Hematopoietic multipotent progenitor cell (in vitro differentiated cells): ENCODE data around the gene FAM156B. TPM values are rescaled to one million over a fixed set of nuclear protein-coding genes. Genes with fewer than 3 reads are reported as not detected.
A peak's percentile ranks its signal among the peaks of the same experiment; 100 is the strongest.
"Not testable (repeated sequence)": the region's sequence is repeated elsewhere in the genome, so short reads cannot be mapped to it uniquely, and the experiment has no call there.

Experiments used
- DNase-seq, 3 donors: peaks; one replicate each; pipeline ENCODE4 v3.0.0-alpha.2; 2011 to 2015; ENCODE audit warnings: low read depth in 2 of 3, low spot score in 2 of 3
- total RNA-seq: library from RNA; depleted of rRNA; stranded (reverse); fragments of >200 nt; gene quantifications from one replicate; pipeline ENCODE4 v1.2.3, GENCODE V29; 2012

The FAM156B gene
- total RNA-seq, 1 donor: 12.7 TPM

DNA sequence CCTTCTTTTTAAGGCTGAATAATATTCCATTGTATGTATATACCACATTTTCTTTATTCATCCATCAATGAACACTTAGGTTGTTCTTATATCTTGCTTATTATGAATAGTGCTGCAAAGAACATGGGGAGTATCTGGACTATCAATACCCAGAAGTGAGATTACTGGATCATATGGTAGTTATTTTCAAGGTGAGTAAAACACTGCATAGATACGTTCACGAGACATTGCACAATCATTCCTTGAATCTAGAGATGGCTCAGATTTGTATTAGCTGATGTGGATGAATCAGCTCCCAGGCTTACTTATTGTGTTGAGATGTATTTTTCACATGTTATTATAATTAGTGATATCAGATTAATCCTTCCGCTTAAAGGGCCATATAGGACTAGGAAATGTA is 17.6 kb downstream of the FAM156B start:
- not testable (repeated sequence) for DNase-seq

DNA sequence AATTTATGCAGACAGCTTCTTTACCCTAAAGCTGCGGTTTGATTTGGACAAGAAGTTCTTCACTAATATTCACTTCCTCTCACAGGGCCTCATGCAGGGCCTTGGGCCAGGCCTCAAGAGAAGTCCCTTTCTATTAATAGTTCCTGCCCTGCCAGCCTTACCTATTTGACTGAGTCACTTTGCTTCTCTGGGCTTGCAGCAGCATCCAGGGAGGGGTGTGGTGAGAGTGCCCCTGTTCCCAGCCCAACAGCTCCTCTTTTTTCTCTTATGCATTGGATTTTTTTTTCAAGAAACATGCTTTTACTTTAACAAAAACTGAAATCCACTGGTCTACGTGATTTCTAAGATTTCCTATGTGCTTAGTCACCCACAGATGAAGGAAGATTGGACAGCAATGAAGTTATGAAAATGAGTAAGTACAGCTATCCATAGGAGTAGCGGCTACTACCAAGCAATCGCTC is 26.7 kb downstream of the FAM156B start:
- DNase-seq: peak in 2 of 3 donors; percentile 35 to 45

GRCh38 chrX:52930214-52930613 is 33.1 kb downstream of the FAM156B start:
- DNase-seq: not testable (repeated sequence)

DNA sequence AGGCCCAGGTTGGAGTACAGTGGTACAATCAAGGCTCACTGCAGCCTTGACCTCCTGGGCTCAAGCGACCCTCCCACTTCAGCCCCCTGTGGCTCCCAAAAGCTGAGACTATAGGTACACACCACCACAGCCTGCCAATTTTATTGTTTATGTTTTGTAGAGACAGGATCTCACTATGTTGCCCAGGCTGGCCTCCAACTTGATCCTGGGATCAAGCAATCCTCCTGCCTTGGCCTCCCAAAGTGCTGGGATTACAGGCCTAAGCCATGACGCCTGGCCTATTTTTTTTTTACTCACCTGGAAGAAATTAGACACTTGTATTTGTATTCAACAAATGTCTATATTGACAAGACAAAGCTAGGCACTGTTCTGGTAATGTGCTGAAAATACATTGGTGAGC is 36.1 kb downstream of the FAM156B start:
- DNase-seq: no peak

DNA sequence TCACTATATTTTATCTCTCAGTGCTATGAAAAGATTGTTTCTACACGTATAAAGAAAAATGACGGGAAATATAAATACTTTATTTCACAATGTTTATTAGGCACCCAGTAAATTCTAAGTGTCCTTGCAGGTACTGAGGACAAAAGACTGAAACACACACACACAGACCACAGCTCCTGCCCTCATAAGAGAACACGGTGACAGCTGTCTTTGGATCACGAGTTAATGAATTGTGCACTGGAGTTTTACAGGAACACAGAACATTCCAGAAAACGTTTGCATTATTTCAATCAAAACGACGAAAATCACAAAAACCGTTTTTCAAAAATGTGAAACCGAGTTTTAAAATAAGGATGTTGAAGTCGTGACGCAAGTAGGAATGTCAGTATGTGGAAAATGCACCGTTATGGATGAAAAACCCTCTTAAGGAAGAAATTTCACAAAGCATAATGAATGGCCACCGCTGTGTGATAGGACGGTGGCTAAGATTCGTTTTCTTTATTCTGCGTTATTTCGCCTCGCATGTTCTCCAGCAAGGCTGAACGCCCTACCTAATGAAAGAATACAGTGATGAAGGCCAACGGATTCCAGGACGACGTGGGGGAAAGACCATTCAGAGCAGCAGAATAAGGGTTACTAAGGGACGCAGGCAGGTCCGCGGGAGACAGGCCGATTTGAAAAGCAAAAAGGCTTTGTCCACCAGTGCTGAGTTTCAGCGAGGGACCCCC is 37.0 kb downstream of the FAM156B start:
- no peak for DNase-seq

GRCh38 chrX:52934704-52935469 is 37.8 kb downstream of the FAM156B start:
- peak; percentile 92 to 96 (median 95) for DNase-seq

DNA sequence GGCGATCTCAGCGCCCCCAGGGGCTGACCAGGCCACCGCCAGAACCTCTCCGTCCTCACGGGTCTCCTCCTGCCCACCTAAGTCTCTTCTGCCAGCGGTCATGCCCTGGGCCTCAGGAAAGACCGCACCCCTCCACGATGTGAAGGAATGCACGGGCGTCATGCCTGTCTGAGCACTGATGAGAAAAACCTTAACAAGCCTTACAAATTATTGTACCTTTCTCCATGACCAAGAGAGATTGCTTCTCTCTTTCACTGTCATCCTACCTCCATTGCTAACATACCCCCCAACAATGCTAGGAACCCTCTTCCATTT is 38.3 kb downstream of the FAM156B start:
- not testable (repeated sequence) for DNase-seq

DNA sequence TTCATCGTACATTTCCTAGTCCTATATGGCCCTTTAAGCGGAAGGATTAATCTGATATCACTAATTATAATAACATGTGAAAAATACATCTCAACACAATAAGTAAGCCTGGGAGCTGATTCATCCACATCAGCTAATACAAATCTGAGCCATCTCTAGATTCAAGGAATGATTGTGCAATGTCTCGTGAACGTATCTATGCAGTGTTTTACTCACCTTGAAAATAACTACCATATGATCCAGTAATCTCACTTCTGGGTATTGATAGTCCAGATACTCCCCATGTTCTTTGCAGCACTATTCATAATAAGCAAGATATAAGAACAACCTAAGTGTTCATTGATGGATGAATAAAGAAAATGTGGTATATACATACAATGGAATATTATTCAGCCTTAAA is 43.6 kb downstream of the FAM156B start:
- DNase-seq: not testable (repeated sequence)

DNA sequence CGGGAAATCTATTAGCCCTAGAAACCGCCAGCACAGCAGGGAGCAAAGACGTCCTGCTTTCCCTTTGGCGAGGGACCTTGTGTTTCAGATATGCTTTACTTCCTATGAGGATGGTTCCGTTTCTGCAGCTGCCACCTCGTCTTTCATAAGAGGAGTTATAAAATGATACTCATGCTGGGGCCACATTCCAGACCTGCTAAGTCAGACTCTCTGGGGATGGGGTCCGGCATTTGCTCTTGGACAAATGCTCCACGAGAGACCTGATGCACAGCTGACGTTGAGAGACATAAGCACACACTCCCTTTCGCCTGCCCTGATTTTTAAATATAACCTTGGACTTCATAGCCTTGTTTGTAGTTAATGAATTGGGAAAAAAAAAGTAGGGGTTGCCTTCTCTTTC is 44.6 kb downstream of the FAM156B start:
- DNase-seq: not testable (repeated sequence)

DNA sequence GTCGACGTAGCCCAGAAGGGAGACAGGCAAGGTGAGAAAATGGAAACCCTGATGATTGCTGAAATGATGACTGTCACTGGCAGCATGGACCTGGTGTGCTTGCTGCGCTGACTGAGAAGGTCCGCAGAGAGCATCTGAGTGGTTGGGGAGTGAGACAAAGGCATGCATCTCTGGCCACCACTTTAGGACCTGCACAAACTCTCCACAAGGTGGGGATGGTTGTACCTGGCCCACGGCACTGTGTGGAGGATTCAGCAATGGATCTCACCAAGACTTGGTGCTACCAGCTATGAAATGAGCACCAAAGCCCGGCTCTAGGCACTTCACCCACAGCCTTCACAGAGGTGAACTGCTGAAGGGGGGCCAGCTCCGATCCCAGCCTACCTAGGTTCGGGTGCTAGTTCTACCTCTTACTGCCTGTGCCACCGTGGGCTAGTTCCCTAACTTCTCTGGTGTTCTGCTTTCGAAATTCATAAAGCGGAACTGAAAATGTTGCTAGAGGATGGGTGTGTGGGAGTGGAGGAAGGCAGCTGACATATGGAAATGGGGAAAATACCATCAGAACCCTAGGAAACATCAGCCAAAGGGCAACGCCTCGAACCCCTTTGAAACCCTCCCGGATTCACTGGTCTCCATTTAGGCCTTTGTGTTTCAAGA is 48.8 kb downstream of the FAM156B start:
- not testable (repeated sequence) for DNase-seq

DNA sequence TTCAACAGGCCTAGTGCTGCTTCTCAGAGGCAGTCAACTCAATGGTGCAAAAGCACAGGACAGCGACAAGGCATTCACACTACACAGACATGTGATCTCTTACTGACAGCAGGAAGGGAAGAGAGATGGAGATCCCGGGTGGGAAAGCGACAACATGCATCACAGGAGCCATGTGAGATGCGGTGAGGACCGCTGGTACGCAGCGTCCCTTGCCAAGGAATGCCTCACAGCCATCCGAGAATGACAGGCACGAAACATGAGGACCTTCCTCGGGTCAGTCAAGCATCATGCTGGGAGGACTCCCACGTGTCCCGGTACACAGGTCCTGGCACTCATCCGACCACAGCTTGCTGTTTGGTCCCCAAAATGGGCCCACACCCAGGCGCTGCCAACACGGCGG is 50.4 kb downstream of the FAM156B start:
- DNase-seq: not testable (repeated sequence)

- DNase-seq: not testable (repeated sequence)
These were observed 51.1 kb downstream of the FAM156B start for GRCh38 chrX:52948265-52948664.

GRCh38 chrX:52949325-52949724 is 52.2 kb downstream of the FAM156B start:
- not testable (repeated sequence) for DNase-seq

DNA sequence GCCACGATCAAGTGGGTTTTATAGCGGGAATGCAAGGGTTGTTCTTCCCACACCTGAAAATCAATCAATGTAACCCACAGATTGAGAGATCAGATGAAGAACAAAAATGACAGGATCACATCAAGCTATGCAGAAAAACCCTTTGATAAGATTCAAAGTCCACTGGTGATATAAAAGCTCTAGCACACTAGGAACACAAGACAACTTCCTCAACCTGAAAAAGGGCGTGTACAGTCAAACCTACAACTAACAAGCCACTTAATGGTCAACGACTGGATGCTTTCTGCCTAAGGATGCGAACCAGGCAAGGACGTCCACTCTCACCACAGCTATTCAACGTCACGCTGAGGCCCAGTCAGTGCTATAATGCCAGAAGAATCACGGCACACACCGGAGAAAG is 52.8 kb downstream of the FAM156B start:
- not testable (repeated sequence) for DNase-seq

Other genes with a start within 250 kb of the FAM156B start
- gene SSX7, start 242.4 kb upstream of the FAM156B start, total RNA-seq: not detected
- gene SSX2, start 190.2 kb upstream of the FAM156B start, total RNA-seq: not detected
- gene SSX2B, start 146.1 kb upstream of the FAM156B start, total RNA-seq: not detected
- gene SPANXN5, start 99.9 kb upstream of the FAM156B start, total RNA-seq: under 0.01 TPM
- not detected for gene XAGE5, start 86.0 kb upstream of the FAM156B start, total RNA-seq
- gene XAGE3, start 29.2 kb upstream of the FAM156B start, total RNA-seq: not detected
- gene FAM156A, start 61.2 kb downstream of the FAM156B start, total RNA-seq: 9.2 TPM
- 5.4 TPM for gene GPR173, start 151.5 kb downstream of the FAM156B start, total RNA-seq
- gene TSPYL2, start 185.0 kb downstream of the FAM156B start, total RNA-seq: 26.4 TPM
- gene KANTR, start 196.8 kb downstream of the FAM156B start, total RNA-seq: 40.1 TPM